Measurements from ENCODE around the gene TUBGCP4.
"Not testable (repeated sequence)": the region's sequence is repeated elsewhere in the genome, so short reads cannot be mapped to it uniquely, and the experiment has no call there.

The TUBGCP4 gene, protein sequence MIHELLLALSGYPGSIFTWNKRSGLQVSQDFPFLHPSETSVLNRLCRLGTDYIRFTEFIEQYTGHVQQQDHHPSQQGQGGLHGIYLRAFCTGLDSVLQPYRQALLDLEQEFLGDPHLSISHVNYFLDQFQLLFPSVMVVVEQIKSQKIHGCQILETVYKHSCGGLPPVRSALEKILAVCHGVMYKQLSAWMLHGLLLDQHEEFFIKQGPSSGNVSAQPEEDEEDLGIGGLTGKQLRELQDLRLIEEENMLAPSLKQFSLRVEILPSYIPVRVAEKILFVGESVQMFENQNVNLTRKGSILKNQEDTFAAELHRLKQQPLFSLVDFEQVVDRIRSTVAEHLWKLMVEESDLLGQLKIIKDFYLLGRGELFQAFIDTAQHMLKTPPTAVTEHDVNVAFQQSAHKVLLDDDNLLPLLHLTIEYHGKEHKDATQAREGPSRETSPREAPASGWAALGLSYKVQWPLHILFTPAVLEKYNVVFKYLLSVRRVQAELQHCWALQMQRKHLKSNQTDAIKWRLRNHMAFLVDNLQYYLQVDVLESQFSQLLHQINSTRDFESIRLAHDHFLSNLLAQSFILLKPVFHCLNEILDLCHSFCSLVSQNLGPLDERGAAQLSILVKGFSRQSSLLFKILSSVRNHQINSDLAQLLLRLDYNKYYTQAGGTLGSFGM
- 9.0 to 10.2 reads per million in 2 donors for total RNA-seq

DNA sequence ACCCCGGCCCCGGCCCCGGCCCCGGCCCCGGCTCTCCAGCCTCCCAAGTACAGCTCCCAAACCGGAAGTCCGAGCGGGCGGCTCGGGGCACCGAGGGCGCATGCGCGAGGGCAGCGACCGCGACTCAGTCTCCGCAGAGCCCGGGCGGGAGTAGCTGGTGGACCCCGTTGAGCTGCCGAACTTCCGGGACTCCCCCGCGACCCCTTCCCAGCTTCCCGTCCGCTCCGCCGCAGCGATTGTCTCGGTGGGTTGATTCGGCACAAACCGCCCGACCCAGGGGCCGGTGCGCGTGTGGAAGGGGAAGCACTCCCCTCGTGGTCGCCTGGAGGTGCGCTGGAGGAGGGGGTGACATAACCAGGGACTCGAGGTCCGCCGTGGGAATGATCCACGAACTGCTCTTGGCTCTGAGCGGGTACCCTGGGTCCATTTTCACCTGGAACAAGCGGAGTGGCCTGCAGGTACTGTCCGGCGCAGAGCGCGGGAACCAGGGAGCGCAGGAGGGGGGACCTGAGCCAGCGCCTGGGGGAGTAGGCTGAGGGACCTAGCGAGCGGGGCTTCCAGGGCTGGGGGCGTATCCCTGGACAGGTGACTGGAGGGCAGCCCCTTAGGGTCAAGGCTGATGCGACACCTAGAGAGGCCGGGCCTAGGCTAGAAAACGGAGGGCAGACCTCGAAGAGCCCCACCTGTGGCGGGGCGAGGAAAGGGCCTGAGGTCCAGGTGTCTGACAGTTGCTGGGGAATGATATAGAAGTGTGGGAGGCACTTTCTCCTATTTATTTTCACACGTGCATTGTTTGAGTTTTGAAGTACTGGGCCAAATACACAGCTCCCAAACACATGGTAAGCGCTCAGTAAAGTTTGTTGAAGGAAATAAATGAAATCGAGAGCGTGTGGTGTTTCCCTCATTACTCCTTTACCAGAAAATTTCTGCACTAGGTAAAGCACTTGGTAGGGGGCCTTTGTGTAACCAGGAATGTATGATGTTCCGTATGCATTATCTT is at the start of gene TUBGCP4, which contains the start of gene ZSCAN29:
Gene TUBGCP4 (plus strand): TSS at position 127 of the 1,000 bp plus-strand sequence. CDS start 254 bp downstream, at position 381.
Gene ZSCAN29 (minus strand): TSS at position 69 of the 1,000 bp plus-strand sequence. CDS start 1,130 bp downstream, outside the sequence.
- peak; percentile 46 to 82 (median 61) for DNase-seq

DNA sequence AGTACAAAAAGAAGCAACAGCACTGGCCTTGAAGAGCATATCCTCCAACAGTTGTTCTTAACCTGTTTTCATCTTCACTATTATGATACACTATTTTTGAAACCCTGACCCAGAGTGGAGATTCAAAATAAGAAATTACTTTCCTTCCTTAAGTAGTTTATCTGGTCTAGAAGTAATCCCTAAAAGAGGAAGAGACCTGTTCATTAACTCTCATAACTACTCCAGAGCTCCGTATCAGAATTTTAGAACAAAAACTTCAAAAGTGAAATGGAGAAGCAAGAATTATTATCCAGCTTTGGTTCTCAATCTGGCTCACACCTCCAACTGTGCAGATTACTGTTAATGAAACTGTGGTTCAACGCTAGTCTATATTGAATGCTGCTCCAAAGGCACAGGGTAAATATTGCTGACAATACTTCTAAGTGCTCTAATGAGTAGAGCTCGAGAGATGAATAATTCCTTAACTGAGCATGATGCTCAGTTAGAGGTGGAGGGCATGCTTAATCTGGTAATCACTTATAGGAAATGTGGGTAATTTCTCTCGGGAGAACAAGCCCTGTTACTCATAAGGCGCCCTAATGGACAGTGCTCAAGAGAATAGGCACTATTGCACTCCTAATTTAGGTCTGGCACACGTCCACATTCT is 45.7 kb upstream of the TUBGCP4 start:
- DNase-seq = peak in 1 of 5 experiments; percentile 9

DNA sequence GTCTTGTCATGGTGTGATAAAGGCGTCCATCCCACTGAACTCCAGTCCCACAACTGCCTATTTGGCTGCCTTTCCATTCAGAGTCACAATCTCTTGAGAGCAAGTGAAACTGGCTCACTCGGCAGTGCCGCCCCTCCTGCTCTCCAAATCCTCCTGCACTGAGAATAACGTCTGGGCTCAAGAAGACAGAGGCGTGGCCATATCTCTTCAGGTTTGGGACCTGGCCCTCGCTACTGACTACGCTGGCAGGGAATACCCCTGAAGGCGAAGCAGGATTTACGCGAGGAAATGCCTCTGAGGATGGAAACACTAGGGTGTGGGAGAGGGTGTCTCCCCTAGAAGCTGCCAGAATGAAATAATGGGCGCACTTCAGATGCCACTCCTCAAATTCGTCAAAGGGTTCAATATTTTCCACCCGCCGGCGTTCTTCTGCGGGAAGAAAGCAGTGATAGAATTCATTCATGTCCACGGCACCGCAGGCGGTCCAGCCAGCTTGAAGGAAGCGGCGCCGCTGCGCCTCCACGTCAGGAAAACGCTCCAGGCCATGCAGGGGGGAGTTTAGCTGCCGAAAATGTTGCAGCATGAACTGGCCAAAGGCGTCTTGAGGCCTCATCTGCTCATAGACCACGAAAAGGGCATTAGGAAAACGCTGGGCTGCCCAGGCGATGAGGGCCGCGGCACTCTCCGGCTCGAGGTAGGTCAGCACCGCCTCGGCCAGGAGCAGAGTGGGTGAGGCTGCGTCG is 41.5 kb upstream of the TUBGCP4 start:
- DNase-seq = peak in 2 of 5 experiments; percentile 5 to 32

DNA sequence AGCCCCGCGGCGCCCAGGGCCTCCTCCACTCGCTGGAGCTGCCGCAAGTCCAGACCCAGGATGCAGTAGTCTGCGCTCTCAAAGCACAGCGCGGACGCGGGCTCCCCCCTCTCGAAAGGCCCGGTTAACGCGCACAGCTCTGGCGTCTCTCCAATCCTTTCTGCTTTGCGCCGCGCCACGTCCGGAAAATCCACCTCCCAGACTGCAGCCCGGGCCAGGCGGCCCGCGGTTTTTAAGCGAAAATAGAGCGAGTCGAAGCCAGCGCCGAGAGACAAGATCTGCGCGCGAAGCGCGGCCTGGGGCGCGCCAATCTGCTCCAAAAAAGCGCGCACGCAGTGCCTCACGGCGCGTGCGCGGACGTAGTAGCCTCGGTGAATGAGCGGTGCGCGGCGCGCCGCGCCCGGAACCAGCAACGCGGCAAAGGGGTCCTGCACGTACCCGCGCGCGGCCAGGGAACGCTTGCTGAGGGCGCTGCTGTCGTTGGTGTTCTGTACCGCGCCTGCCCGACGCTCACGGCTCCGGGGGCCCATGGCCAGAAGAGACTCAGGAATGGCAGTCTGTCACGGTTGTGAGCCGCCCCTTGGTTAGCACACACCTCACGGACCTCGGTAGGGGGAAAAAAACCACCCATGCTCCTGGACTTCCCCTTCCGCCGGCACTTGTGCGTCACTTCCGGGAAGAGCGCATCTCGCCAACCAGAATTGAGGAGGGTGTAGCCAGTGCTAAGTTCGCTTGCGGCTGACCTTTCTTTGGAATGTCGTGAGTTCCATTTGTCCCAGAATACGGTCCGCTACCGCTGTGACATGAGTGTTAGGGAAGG is 40.7 kb upstream of the TUBGCP4 start, which contains the start of gene LCMT2:
Gene LCMT2 (minus strand): TSS at position 614 of the 820 bp plus-strand sequence. CDS start 84 bp downstream, at position 530.
- peak; percentile 65 to 97 (median 87) for DNase-seq

DNA sequence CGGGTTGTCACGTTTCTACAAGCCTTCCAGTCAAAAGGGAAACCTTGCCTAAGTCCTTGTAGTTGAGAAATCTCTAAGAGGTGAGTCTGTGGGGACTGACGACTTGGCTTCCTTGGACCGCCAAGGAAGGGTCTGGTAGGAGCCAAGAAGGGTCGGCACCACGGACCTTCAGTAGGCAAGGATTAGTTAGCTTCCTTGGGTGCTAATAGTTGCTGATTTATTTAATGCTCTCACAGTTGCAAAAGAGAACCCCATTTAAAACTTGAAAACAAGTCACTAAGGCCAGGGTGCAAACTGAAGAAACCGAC is 40.2 kb upstream of the TUBGCP4 start:
- no peak for DNase-seq

DNA sequence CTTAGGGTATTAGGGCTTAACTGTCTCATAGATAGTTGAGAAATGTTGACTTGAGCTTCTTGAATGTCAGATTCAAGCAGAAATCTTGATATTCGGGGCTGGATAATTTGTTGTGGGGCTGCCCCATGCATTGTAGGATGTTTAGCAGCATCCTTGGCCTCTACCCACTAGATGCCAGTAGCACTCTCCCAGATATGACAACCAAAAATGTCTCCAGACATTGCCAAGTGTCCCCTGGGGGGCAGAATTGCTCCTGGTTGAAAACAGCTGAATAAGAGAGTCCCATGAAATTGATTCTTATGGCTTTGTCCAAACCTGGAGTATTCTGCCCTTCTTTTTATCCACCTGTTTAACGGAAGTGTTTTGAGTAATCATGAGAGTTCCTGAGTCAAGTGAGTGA is 24.6 kb upstream of the TUBGCP4 start:
- DNase-seq = no peak

DNA sequence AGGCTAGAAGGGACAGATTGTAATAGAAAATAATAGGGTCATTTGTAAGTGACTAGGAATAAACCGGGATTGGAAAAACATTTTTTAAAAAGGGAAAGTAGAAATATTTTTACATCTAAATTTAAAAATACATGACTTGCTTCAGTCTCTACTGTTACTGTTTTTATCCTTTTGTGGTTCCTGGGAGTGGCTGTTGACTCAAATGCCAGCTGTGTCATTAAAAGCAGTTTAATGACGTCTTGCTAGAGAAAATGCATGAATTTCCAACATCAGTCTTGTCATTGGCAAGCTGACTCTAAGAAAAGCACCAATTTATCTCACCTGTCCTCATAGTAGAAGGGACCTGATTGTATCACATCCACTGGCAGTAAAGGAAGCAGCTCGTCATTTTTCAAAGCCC is 23.8 kb upstream of the TUBGCP4 start:
- no peak for DNase-seq

DNA sequence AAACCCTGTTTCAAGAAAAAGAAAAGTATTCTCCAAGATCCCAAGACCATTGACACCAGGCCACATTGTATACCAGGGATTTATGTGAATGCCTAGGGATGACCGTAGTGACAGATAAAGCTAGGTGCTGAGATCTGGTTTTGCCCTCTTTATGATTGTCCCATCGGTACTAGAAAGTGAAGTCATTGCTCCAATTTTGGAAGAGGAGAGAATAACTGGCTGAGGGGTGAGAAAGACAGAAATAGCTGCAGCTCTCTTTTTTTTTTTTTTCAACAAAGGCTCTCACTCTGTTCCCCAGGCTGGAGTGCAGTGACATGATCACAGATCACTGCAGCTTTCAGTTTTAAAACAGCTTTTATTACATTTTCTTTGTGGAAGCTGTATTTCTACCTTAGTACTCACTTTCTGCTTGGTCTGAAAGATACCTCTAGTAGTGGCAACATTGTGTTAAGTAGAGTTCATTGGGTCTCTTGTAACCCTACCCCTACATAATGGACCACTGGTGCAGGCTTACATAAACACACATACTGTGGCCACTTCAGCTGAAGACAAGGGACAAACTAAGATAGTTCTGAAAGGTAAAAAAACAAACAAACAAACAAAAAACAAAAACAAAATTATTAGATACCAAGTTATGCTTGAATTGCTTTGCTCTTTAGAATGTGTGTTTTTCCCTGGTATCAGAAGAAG is 18.1 kb upstream of the TUBGCP4 start:
- DNase-seq = no peak

DNA sequence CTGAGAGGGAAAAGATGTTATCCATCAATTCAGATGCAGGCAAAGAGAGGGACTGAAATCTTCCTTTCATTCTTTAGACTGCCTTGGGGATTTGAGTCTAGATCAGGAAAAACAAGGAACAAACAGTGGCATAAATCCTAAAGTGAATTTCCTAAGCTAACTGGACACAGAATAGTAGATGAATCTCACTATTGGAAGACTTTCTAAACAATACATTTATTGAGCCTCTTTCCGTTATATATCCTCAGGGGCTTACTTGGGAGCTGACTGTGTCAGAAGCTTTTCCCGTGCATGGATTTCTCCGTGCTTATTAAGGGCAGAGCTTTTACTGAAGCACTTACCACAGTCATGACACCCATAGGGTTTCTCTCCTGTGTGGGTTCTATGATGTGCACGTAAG is 10.1 kb upstream of the TUBGCP4 start:
- no peak for DNase-seq

DNA sequence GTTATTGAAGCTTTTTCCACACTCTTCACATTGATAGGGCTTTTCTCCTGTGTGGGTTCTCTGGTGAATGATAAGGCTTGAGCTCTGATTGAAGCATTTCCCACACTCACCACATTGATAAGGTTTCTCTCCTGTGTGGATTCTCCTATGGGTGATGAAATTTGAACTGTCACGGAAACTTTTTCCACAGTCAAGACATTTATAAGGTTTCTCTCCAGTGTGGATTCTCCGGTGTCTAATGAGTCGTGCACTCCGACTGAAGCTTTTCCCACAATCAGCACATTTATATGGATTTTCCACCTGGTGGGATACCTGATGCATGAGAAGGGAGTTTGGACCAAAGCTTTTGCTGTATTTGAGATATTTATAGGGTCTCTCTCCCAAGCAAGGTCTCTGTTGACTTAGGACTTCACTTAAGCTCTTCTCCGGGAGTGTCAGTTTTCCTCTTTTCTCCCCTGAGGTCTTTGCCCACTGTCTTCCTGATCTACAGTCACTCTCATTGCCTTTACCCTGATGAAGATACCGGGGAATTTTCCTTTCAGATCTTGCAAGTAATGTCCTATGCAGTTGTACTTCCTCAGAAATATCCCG is 9.5 kb upstream of the TUBGCP4 start:
- no peak for DNase-seq

DNA sequence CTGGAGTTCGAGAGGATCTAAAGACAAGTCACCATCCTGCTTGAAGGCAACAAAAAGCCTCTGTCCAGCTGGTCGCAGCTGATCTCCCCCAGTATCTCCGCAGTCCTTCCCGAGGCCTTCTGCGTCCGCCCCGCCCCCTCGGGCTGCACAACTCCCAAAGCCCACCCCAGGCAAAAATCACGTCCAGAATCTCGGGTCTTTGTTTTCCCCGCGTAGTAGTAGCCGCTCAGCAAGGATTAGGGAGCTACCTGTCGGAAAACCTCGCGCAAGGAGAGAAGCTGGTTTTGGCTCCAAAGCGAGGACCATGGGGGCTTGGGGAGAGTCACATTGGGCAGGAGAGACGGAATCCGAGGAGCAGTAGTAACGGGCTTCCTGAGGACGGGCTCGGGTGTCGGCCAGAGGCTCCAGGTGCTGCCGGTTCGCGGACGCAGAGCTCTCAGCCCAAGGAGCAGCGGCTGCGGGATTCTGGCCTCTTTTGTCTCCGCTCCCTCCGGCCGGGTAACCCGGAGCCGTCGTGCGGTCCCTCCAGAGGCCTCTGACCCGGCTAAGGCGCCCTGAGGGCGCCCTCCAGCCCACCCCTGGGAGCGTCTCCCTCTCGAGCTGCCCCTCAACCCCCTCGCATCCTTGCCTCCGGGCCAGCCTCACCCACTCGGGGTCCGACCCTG is 459 bp upstream of the TUBGCP4 start:
- peak in 1 of 5 experiments; percentile 3 for DNase-seq

DNA sequence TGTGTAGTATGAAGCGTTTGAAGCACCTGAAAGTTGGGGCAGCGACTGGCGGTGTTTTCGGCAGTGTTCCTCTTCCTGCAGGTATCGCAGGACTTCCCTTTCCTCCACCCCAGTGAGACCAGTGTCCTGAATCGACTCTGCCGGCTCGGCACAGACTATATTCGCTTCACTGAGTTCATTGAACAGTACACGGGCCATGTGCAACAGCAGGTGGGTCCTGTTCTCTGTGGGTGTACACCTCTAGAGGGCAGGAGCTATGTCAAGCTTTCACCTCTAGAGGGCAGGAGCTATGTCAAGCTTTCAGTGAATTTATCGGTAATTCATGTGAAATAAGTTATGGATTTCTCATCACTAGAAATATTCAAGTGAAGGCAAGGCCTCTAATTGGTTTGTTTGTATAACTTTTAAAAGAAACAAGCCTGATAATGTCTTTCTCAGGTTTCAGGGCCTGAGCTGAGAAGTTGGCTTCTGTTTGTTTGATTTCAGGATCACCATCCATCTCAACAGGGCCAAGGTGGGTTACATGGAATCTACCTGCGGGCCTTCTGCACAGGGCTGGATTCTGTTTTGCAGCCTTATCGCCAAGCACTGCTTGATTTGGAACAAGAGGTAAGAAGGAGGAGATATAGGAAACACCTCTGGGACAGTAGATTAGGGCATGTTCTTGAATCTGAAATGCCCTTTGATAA is 5.3 kb downstream of the TUBGCP4 start:
- peak in 3 of 5 experiments; percentile 8 to 59 (median 11) for DNase-seq

DNA sequence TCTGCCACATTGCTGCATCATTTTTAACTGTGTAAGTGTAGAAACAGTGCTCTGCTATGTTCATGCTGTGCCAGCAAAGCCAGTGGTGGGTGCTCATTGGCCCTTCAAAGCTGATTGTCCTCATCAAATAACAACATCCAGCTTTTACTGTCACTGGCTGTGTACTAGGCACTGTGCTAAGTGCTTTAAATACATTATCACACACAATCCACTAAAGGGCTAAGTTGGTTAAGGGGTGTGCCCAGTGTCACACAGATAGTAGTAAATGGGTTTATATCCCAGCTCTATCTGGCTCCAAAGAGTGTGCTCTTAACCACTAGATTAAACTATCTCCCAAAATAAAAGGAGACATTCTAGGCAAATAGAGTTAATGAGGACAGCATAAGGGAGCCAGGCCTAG is 7.7 kb downstream of the TUBGCP4 start:
- DNase-seq = no peak

DNA sequence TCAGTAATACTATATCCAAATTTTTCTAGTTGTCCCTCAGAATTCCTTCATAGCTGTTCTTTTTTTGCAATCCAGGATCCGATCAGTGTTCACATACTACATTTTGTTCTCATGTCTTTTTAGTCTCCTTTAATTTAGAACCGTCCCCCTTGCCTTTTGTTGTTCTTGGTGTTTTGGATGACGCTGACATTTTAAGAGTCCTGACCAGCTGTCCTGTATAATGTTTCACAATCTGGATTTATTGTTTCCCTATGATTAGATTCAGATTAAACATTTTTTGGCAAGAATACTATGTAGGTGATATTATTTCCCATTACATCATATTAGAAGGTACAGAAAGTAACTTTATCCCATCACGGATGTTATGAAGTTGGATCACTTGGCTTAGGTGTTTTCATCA is 11.4 kb downstream of the TUBGCP4 start:
- DNase-seq = no peak

DNA sequence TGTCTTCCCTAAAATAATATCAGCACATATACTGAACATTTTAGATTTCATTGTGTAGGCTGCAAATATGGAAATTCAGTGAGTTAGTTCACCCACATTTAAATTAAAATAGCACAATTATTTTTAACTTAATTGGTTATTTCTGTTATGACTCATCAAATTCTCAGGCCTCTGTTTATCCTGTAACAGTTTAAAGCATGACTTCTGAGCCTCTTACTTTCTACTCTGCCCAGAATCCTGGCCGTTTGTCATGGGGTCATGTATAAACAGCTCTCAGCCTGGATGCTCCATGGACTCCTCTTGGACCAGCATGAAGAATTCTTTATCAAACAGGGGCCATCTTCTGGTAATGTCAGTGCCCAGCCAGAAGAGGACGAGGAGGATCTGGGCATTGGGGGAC is 12.2 kb downstream of the TUBGCP4 start:
- no peak for DNase-seq

DNA sequence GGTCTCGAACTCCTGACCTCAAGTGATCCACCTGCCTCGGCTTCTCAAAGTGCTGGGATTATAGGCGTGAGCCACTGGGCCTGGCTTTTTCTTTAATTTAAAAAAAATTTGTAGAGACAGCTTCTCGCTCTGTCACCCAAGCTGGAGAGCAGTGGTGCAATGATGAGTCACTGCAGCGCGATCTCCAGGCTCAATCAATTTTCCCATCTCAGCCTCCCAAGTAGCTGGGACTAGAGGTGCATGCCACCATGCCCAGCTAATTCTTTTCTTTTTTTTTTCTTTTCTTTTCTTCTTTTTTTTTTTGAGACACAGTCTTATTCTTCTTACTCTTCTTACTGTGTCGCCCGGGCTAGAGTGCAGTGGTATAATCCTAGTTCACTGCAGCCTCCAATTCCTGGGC is 19.8 kb downstream of the TUBGCP4 start:
- no peak for DNase-seq

DNA sequence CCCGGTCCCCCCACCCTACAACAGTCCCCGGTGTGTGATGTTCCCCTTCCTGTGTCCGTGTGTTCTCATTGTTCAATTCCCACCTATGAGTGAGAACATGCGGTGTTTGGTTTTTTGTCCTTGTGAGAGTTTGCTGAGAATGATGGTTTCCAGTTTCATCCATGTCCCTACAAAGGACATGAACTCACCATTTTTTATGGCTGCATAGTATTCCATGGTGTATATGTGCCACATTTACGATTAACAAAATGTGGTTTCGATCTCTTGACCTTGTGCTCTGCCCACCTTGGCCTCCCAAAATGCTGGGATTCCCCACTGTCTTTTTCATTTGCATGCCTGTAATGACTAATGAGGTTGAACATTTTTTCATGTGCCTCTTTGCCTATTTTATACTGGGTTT is 22.7 kb downstream of the TUBGCP4 start:
- not testable (repeated sequence) for DNase-seq

DNA sequence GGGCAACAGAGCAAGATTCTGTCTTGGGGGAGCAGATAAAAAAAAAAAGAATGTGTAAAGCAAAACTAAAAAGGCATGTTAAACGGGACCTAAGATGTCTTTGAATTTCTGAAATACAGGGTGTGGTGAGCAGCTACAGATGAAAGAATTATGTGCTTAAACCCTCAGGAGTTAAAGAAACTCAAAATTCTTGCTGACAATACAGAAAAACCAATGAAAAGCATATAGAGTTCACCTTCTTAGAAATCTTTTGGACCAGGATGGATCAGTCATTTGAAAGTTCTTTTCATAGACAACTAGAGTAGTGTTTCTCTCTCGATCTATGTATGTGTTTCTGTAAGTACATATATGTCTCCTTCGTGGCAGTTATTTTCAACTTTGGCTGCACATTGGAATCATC is 31.4 kb downstream of the TUBGCP4 start:
- no peak for DNase-seq
